GM23248 (cell line): Measurements from ENCODE around the gene NDUFB10. TPM values are rescaled to one million over a fixed set of nuclear protein-coding genes. Genes with fewer than 3 reads are reported as not detected.

Experiments
- DNase-seq: peaks from one replicate; pipeline ENCODE4 v3.0.0-alpha.2; 2015
- H2AFZ ChIP-seq: fragments of 200-600 bp; sonication (generic); 2 replicates; pipeline ENCODE4 v1.6.1; 2016; ENCODE audit warnings: antibody characterized with exemption
- H3F3A ChIP-seq: fragments of 200-600 bp; sonication (generic); 2 replicates; pipeline ENCODE4 v1.6.1; 2016; ENCODE audit warnings: mild to moderate bottlenecking, antibody characterized with exemption, mixed run types; ENCODE audit not compliant: insufficient read depth
- H3K27ac ChIP-seq: fragments of 200-600 bp; sonication (generic); 2 replicates; pipeline ENCODE4 v1.5.1; 2016; ENCODE audit warnings: mild to moderate bottlenecking
- H3K27me3 ChIP-seq: fragments of 200-600 bp; sonication (generic); replicated peaks from 2 replicates; pipeline ENCODE4 v1.6.1; 2016; ENCODE audit warnings: mild to moderate bottlenecking; ENCODE audit not compliant: insufficient read depth
- H3K36me3 ChIP-seq: fragments of 200-600 bp; sonication (generic); 2 replicates; pipeline ENCODE4 v1.6.1; 2016; ENCODE audit warnings: low read depth, mild to moderate bottlenecking
- H3K4me1 ChIP-seq: fragments of 200-600 bp; sonication (generic); 2 replicates; pipeline ENCODE4 v1.6.1; 2016; ENCODE audit warnings: mild to moderate bottlenecking; ENCODE audit not compliant: insufficient read depth
- H3K4me2 ChIP-seq: fragments of 200-600 bp; sonication (generic); one replicate; pipeline ENCODE4 v1.6.1; 2016; ENCODE audit warnings: mild to moderate bottlenecking; ENCODE audit not compliant: unreplicated experiment
- H3K4me3 ChIP-seq: fragments of 200-600 bp; sonication (generic); 2 replicates; pipeline ENCODE4 v1.5.1; 2016; ENCODE audit warnings: mild to moderate bottlenecking
- H3K79me2 ChIP-seq: fragments of 200-600 bp; sonication (generic); 2 replicates; pipeline ENCODE4 v1.6.1; 2016; ENCODE audit warnings: mild to moderate bottlenecking; ENCODE audit not compliant: insufficient read depth
- H3K9ac ChIP-seq: fragments of 200-600 bp; sonication (generic); 2 replicates; pipeline ENCODE4 v1.6.1; 2016; ENCODE audit warnings: mild to moderate bottlenecking
- H3K9me2 ChIP-seq: fragments of 200-600 bp; sonication (generic); 2 replicates; pipeline ENCODE4 v1.6.1; 2016; ENCODE audit warnings: mixed run types, mild to moderate bottlenecking, moderate library complexity; ENCODE audit not compliant: insufficient read depth
- H3K9me3 ChIP-seq: fragments of 200-600 bp; sonication (generic); one replicate; pipeline ENCODE4 v1.6.1; 2017; ENCODE audit warnings: low read depth
- H4K20me1 ChIP-seq: fragments of 200-600 bp; sonication (generic); 2 replicates; pipeline ENCODE4 v1.6.0; 2016; ENCODE audit not compliant: insufficient read depth
- EZH2 ChIP-seq: fragments of 200-600 bp; sonication (generic); IDR thresholded peaks from 2 replicates; pipeline ENCODE4 v1.6.1; 2018; ENCODE audit warnings: antibody characterized with exemption, mild to moderate bottlenecking; ENCODE audit not compliant: insufficient read depth, poor library complexity, severe bottlenecking
- EZH2phosphoT487 ChIP-seq: fragments of 200-600 bp; sonication (generic); IDR thresholded peaks from 2 replicates; pipeline ENCODE4 v1.6.1; 2018; ENCODE audit warnings: antibody characterized with exemption, moderate library complexity, mild to moderate bottlenecking, low read depth; ENCODE audit not compliant: insufficient read depth
- WGBS, 2 experiments: methylation state at CpG; one replicate each; pipeline ENCODE4 v1.1.6; 2015 to 2017; ENCODE audit warnings: low lambda C conversion rate in 2 of 2, low coverage in 1 of 2; ENCODE audit errors: missing lambda C conversion rate in 2 of 2; 5-methylcytosine and 5-hydroxymethylcytosine counted together
- in situ Hi-C: fragments of 300-500 bp; cut with MboI; formaldehyde crosslinking; loops from 2 replicates; pipeline ENCODE4 v1.15.0; 2020
- polyA plus RNA-seq: library from polyadenylated mRNA; unstranded; fragments of >200 nt; fragmentation: Nextera tagmentation; extraction: Ambion mirVana; gene quantifications from 2 replicates; pipeline ENCODE4 v1.2.1, GENCODE V29; 2016
- total RNA-seq: library from RNA; depleted of rRNA; stranded (reverse); fragments of >200 nt; shearing (Covaris generic); gene quantifications from 2 replicates; pipeline ENCODE4 v1.2.3, GENCODE V29; 2014

Gene NDUFB10
- total and polyA plus RNA-seq, 2 experiments from 2014 or later = 136 to 266 TPM

GRCh38 chr16:2003827-2004641, 44.7 kb downstream of the NDUFB10 start:
- Histone ChIP-seq H3K4me3 (no peak overlapping the region), H3K79me2 (peaks cover 90% of the 10 kb centered on the region), H3K4me2 (peak overlapping the region; percentile 7), H3K27me3 (no peaks in the 10 kb centered on the region), H3K36me3 (peaks cover 16% of the 10 kb centered on the region; the same call in 1 of the 2 replicates), H3K9me2 (no peaks in the 10 kb centered on the region), H3K4me1 (peaks cover 13% of the 10 kb centered on the region), H2AFZ (no peak overlapping the region), H3K9me3 (no peaks in the 10 kb centered on the region), H3F3A (peaks cover 17% of the 10 kb centered on the region), H4K20me1 (peaks cover 11% of the 10 kb centered on the region; the same call in 1 of the 2 replicates), H3K27ac (no peak overlapping the region), H3K9ac (peak overlapping the region; percentile 27; the same call in 1 of the 2 replicates)
- in situ Hi-C loops = no loop called here
- peak; percentile 94 for DNase-seq
- 35 to 37% methylated on average over 27 to 35 of the region's 36 CpGs for WGBS, 2 experiments
- no peak for TF ChIP-seq EZH2phosphoT487
- TF ChIP-seq EZH2 = no peak

- Histone ChIP-seq H3K4me2 (no peak overlapping the region), H3K36me3 (peaks cover 12% of the 10 kb centered on the region; the same call in 1 of the 2 replicates)
- in situ Hi-C loops = no loop called here
These were observed 45.6 kb downstream of the NDUFB10 start for GRCh38 chr16:2004795-2005517.

GRCh38 chr16:2005646-2006045, 46.3 kb downstream of the NDUFB10 start:
- H3K27ac ChIP-seq = no peak overlapping the region
- H4K20me1 ChIP-seq = peaks cover 11% of the 10 kb centered on the region; the same call in 1 of the 2 replicates
- H3K9me2 ChIP-seq = no peaks in the 10 kb centered on the region
- 83 to 89% methylated on average over 20 to 21 of the region's 21 CpGs for WGBS, 2 experiments
- peaks cover 12% of the 10 kb centered on the region; the same call in 1 of the 2 replicates for H3K36me3 ChIP-seq
- H2AFZ ChIP-seq = no peak overlapping the region
- H3K27me3 ChIP-seq = no peaks in the 10 kb centered on the region
- no peak overlapping the region for H3K4me2 ChIP-seq
- H3F3A ChIP-seq = peaks cover 17% of the 10 kb centered on the region
- no peak for TF ChIP-seq EZH2phosphoT487
- TF ChIP-seq EZH2 = no peak
- peaks cover 19% of the 10 kb centered on the region for H3K4me1 ChIP-seq
- DNase-seq = no peak
- no peak overlapping the region for H3K4me3 ChIP-seq
- no peaks in the 10 kb centered on the region for H3K9me3 ChIP-seq
- H3K9ac ChIP-seq = peak overlapping the region; percentile 22; the same call in 1 of the 2 replicates
- in situ Hi-C loops = no loop called here
- peaks cover 95% of the 10 kb centered on the region for H3K79me2 ChIP-seq

More at GRCh38 chr16:2004795-2005517, 45.6 kb downstream of the NDUFB10 start:
- Histone ChIP-seq H3K27ac (no peak overlapping the region), H3K79me2 (peaks cover 93% of the 10 kb centered on the region), H3K9ac (no peak overlapping the region), H3F3A (peaks cover 17% of the 10 kb centered on the region), H3K27me3 (no peaks in the 10 kb centered on the region), H4K20me1 (peaks cover 11% of the 10 kb centered on the region; the same call in 1 of the 2 replicates), H3K9me3 (no peaks in the 10 kb centered on the region), H3K4me3 (no peak overlapping the region), H3K4me1 (peaks cover 13% of the 10 kb centered on the region), H3K9me2 (no peaks in the 10 kb centered on the region), H2AFZ (no peak overlapping the region)
- TF ChIP-seq EZH2 = no peak
- no peak for TF ChIP-seq EZH2phosphoT487
- peak; percentile 27 for DNase-seq
- WGBS, 2 experiments = 80 to 85% methylated on average over 28 to 34 of the region's 34 CpGs

- Histone ChIP-seq H3K79me2 (peaks cover 94% of the 10 kb centered on the region), H3K27ac (0 out of 2 replicates have a peak overlapping the region, but pooled peaks have one; percentile 93), H3K4me1 (peaks cover 21% of the 10 kb centered on the region), H3K4me2 (no peak overlapping the region), H3K4me3 (no peak overlapping the region), H3F3A (peaks cover 17% of the 10 kb centered on the region), H3K9ac (peak overlapping the region; percentile 91; the same call in 1 of the 2 replicates), H3K9me2 (no peaks in the 10 kb centered on the region), H3K9me3 (no peaks in the 10 kb centered on the region), H3K36me3 (peaks cover 5% of the 10 kb centered on the region; the same call in 1 of the 2 replicates), H3K27me3 (no peaks in the 10 kb centered on the region), H4K20me1 (peaks cover 11% of the 10 kb centered on the region; the same call in 1 of the 2 replicates), H2AFZ (no peak overlapping the region)
- no peak for TF ChIP-seq EZH2phosphoT487
- TF ChIP-seq EZH2 = no peak
- WGBS, 2 experiments = 92% methylated on average over 8 of the region's 8 CpGs
- in situ Hi-C loops = no loop called here
- DNase-seq = no peak
These were observed 47.0 kb downstream of the NDUFB10 start for GRCh38 chr16:2006317-2006716.
